Astrocyte of the spinal cord (primary cell): ENCODE data around the gene TP53I13.
A peak's percentile ranks its signal among the peaks of the same experiment; 100 is the strongest.

ENCODE experiments used
- DNase-seq: peaks from one replicate; pipeline ENCODE4 v3.0.0; 2011; ENCODE audit warnings: low read depth, low spot score
- H3K4me3 ChIP-seq: 2 replicates; pipeline ENCODE4 v1.5.1; 2011; ENCODE audit warnings: low read depth, mild to moderate bottlenecking, low read length, moderate library complexity
- in situ Hi-C: cut with HindIII; loops from 2 replicates; pipeline ENCODE4 v1.10.0; 2017; ENCODE audit warnings: low sequenced_read_pairs
- TF ChIP-seq, protein P1 (sequence below): IDR thresholded peaks from 2 replicates; pipeline ENCODE4 v1.5.1; 2012; ENCODE audit warnings: low read depth, mild to moderate bottlenecking, low read length, inconsistent platforms

The TP53I13 gene

GRCh38 chr17:29620271-29620670 lies 51.8 kb downstream of the TP53I13 start:
- H3K4me3 ChIP-seq, result no peak overlapping the region
- TF ChIP-seq, protein P1, sequence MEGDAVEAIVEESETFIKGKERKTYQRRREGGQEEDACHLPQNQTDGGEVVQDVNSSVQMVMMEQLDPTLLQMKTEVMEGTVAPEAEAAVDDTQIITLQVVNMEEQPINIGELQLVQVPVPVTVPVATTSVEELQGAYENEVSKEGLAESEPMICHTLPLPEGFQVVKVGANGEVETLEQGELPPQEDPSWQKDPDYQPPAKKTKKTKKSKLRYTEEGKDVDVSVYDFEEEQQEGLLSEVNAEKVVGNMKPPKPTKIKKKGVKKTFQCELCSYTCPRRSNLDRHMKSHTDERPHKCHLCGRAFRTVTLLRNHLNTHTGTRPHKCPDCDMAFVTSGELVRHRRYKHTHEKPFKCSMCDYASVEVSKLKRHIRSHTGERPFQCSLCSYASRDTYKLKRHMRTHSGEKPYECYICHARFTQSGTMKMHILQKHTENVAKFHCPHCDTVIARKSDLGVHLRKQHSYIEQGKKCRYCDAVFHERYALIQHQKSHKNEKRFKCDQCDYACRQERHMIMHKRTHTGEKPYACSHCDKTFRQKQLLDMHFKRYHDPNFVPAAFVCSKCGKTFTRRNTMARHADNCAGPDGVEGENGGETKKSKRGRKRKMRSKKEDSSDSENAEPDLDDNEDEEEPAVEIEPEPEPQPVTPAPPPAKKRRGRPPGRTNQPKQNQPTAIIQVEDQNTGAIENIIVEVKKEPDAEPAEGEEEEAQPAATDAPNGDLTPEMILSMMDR, result no peak
- in situ Hi-C loops, result no loop called here
- DNase-seq, result peak; percentile 29

DNA sequence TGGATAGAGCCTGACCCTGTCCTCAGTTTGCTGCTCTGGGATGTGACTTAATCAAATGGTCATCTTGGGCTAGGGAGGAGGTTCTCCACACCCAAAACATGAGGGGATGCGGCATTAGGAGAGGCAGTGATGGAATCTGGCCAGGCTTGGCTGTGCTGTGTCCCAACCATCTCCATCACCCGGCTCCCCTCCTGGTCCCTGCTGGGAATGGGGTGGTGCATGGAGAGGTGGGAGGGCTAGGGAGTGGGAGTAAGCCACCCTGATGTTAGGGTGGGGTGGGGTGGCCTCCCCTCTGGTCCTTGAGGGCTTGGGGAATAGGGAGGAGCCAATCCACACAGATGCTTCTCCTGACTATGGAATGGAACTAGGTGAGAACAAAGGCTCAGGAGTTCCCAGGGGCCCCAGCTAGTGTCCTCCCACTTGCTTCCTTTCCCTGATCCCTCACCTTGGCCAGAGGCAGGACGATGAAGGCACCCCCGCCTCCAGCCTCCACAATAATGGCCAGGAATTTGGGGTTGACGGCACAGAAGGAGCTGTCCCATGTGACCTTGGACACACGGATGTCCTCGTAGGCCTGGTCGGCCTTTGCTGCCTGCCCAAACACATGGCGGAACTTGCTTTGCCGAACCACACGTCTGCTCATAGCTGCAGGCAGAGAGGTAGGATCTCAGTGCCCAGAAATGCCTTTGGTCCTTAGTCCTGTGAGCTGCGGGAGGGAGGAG lies 52.4 kb downstream of the TP53I13 start:
- in situ Hi-C loops, result no loop called here
- no peak for DNase-seq
- TF ChIP-seq, protein P1, result no peak
- no peak overlapping the region for H3K4me3 ChIP-seq

DNA sequence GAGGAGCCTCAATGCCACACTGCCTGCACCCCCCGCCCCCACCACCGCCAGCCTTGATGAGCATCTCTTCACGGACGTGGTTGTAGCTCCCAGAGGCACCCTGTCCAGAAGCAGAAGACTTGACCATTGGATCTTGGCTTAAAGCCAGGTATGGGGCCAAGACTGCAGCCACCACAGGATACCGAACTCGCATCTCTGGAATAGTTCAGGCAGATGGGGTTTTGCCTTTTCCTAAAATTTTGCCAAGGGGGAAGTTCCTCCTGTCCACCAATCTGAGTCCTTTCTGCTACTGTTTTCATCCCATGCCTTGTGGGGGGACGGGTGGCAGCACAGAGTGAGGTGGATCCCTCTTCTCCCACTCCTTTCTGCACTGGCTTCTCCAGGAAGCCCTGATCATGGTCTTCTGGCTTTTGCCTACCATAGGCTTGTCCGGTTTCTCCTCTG lies 53.3 kb downstream of the TP53I13 start:
- TF ChIP-seq, protein P1, result no peak
- in situ Hi-C loops, result no loop called here
- H3K4me3 ChIP-seq, result no peak overlapping the region
- no peak for DNase-seq
